SK-N-MC (cell line): ENCODE results near the gene PRICKLE4.

ENCODE experiments used
- EZH2 ChIP-seq: fragments of 200-600 bp; sonication (generic); IDR thresholded peaks from one replicate; pipeline ENCODE4 v1.6.1; 2017; ENCODE audit warnings: antibody characterized with exemption
- FOXP2 ChIP-seq: optimal IDR thresholded peaks from 2 replicates; pipeline ENCODE3; 2011; ENCODE audit warnings: mild to moderate bottlenecking, moderate library complexity; ENCODE audit not compliant: insufficient read depth; ENCODE audit errors: extremely low read length, control extremely low read depth
- POLR2AphosphoS5 ChIP-seq: IDR thresholded peaks from 2 replicates; pipeline ENCODE4 v1.6.1; 2012; ENCODE audit warnings: mild to moderate bottlenecking, low read depth, low read length, borderline replicate concordance

DNA sequence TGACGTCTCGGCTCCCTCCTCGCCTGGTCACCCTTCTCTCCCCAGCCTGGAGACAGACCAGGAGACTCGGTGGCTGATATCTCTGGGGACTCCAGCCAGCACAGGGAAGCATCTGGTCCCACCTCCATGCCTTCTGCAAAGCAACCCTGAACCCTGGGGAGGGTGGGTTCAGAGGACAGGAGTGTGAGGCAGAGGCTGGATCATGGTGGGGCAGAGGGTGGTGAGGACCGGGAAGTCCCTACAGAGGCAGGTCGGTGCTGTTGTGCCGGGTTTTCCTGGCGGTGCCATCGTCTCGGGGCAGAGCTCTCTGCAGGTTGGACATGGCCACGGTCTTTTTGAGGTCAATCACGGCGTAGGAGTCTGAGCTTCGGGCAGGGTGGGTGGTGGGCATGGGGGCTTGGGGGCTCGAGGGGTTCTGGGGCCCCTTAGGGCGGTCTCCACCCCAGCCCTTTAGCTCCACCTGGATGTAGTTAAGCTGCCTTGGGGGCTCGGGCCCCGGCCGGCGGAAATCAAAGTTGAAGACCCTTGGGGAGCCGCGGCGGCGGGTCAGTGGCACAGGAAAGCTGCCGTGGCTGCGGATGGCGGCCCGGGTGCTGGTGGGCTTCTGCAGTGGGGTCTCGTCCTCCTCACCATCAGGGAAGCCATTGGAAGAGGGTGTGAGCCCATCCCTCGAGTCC, 10.1 kb upstream of the PRICKLE4 start:
- TF ChIP-seq EZH2 (no peak), POLR2AphosphoS5 (no peak), FOXP2 (no peak)
